NCI-H1048 (cell line): ENCODE data around the gene HEY2.
"Not testable (repeated sequence)": the region's sequence is repeated elsewhere in the genome, so short reads cannot be mapped to it uniquely, and the experiment has no call there.

Experiments
- DNase-seq: peaks from one replicate; lab custom pipeline; 2025; lab: John Stamatoyannopoulos, UW

HEY2 gene

DNA sequence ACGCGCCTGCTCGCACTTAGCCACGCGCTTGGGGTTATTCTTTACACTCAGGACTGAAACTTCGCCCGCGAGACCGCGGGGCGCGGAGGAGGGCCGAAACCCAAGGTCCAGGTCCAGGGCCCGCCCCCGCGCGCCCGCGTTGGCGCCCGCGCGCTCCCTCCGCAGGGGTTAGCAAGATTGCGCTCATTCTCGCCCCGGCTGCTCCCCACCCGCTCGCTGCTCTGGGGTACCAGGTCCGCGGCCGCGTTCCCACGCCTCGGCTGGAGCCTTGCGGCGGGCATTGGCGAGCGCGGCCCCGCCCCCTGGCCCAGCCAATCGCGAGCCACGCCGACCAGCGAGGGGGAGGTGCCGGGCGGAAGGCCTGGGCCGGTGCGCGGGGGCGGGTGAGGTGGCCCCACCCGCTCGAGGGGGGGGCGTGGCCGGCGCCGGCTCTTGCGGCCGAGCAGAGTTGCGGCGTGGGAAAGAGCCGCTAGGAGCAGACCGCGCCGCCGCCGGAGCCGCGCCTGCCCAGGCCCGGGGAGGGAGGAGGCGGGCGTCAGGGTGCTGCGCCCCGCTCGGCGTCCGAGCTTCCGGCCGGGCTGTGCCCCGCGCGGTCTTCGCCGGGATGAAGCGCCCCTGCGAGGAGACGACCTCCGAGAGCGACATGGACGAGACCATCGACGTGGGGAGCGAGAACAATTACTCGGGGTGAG is at the start of gene HEY2:
HEY2 (plus strand) TSS at position 460 of the 692 bp plus-strand sequence; CDS start at position 605, 145 bp downstream.
- peak; percentile 81 for DNase-seq

DNA sequence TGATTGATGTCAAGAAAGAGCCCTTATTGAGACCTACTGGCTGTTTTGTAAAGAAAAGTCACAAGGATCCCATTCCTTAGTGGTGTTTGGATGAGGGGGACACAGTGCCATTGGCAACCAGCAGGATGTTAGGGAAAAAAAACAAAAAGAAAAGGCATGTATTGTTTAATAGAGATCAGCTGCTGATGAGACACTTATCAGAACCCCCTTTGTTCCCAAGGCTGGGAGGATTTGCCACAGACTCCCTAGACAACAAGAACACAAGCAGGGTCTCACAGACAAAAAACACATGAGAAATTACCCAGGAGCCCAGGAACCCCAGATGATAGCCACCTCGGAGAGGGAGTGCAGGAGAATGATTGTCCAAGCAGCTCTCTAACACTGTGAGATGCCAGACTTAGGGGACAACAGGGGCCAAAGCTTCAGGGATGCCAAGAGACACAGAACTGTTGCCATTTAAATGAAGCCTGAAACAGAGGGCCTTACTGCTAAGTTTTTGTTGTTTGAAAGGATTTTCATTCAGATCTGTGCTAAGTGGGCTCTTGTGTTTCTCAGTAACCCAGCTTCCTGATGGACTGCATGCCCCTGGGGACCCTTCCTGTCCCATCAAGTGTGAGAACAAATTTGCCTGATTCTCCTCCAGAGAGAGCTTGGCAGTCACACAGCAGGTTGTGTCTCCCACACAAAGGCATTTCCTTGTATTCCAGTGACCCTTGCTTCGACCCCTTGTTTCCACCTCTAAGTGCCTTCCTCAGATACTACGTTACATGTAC is 48.7 kb upstream of the HEY2 start:
- no peak for DNase-seq

DNA sequence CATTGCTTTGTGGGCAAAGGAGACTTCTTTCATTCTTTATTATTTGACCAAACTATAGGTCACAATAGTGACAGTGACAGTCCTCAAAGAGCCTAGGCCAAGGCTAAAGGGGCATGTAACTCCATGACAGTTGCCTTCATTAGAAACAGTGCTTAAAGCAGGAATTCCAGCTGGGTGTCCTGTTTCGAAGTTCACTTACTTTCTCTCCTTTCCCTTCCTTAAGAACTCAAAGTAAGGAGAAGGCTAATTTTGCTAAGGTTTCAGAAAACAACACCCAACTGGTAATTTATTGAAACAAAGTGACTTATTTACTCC is 48.1 kb upstream of the HEY2 start:
- DNase-seq = no peak

- DNase-seq = not testable (repeated sequence)
These were observed 45.5 kb upstream of the HEY2 start for GRCh38 chr6:125703882-125704281.

GRCh38 chr6:125707615-125708243 is 41.7 kb upstream of the HEY2 start:
- DNase-seq = no peak

GRCh38 chr6:125711013-125711675 is 38.3 kb upstream of the HEY2 start:
- DNase-seq = no peak

GRCh38 chr6:125714441-125715090 is 34.9 kb upstream of the HEY2 start:
- DNase-seq = no peak

DNA sequence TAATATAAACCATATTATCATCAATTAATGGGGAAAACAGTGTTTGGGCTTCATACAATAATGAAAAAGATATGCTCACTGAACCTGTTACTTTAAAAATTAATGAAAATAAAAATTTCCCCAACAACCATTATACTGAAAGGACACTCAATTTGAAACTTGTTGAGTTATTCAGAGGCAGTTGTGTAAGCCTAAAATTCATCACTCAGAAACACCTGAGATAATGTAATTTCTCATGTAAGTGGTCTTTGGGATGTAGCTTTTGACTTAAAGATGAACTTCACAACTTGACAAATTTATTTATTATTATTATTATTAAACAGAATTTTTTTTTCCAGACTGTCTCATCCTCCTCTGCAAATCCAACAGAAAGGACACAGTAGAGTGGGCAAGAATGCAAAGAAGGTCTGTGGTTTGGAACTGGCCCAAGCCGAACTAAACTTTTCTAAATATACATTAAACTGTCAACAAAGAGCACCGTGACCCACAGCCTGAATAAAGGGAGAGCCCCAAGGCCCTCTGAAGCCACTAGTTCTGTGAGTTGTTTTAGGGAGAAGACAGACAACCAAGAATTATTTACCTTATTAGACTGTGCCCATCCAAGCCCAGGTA is 32.2 kb upstream of the HEY2 start:
- DNase-seq = no peak

GRCh38 chr6:125718109-125718508 is 31.3 kb upstream of the HEY2 start:
- DNase-seq = no peak

GRCh38 chr6:125722886-125723285 is 26.5 kb upstream of the HEY2 start:
- no peak for DNase-seq

DNA sequence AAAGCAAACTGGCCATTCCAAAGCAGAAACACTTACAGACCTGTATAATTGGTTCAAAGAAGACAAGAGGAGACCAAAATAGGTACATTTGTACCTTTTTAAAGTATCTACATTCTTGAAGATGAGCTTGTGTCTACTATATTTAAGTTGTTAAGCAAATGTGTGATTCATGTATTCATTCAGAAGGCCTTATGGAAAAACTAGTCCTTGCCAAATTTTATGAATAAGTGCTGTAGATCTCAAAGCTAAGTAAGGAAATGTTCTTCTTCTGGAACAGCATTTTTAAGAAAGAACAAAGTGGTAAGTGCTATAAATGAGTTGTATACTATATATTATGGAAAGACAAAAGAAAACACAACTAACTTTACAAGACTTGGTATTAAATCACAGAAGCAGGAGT is 22.2 kb upstream of the HEY2 start:
- DNase-seq = no peak

DNA sequence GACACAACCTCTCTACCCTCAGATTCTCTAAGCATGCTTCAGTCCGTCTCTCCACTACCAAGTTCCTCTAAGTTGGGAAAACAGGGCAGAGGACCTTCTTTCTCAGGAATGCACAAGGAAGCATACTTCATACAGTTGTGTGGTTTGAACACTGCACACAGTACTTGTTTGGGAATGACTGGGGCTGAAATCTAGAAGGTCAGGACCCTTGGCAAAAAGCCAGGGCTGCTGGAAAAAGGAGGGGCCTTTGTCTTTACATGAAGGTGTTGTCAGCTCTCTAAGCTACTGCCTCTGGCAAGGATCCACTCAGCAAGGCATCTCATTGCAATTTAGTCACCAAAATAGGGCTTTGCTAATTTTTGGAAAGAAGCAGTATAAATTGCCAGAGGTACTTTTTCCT is 20.7 kb upstream of the HEY2 start:
- DNase-seq = no peak

GRCh38 chr6:125729983-125730382 is 19.4 kb upstream of the HEY2 start:
- no peak for DNase-seq

DNA sequence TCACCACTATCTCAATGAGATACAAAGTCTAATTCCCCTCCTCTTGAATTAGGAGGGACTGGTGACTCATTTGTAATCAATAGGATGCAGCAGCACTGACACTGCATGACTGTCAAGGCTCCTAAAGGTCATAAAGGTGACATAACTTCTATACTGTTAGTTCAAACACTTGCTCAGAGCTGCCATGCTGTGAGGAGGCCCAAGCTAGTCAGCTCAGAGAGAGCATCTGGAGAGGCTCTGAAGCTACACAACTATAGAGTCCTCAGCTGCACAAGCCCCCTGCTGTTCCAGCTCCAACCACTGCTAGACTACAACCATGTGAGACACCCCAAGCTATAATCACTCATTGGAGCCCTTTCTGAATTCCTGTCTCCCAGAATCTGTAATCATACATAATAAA is 17.0 kb upstream of the HEY2 start:
- DNase-seq = no peak

DNA sequence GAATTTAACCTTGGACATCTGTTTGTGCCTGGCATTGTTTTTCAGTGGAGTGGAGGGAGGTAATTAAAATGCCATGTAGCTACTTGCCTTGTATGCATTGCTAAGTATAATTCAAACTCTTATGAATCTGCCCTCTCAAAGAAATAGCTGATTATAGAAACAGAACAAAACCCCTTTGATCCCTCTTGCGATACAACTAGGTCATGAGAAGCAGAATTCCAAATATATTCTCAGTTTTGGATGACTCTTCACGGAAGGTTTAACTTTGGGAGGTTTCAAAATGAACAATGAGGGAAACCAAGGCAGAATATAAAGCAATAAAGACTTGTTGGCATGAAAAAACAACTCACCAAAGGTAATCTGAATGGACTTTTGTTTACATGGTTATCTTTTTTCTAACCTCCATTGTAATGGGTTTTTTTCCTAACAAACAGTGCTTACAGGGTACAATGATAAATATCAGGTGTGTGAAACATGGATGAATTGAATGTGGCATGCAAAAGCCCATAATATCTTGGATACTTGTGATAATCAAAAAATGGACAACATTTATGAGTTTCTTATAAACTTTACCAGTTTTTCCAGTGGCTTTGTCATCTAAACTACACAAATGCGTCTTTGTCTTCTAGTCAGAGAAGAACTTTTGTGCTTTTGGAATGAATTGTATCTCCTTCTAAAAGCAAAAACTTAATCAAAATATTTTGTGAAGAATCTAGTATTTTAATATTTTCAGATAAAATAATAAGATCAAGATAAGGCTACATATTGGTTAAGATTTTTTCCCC is 15.7 kb upstream of the HEY2 start:
- no peak for DNase-seq

- no peak for DNase-seq
These were observed 11.2 kb upstream of the HEY2 start for GRCh38 chr6:125738276-125738675.

DNA sequence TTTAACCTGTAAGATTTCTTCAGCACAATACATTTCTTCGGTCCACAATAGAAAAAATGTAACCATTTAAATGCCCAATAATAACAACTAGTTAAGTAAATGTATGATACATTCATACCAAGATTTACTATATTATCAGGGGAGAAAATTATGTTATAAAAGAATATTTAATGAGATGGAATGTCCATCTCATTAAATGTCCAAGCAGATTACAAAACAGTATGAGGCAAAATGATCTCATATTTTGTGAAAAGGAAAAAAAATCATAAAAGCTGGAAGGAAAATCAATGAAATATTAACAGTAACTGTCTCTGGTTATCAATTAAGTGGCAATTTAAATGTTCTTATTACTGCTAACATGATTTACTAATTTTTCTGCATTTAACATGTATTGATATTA is 10.1 kb upstream of the HEY2 start:
- no peak for DNase-seq

DNA sequence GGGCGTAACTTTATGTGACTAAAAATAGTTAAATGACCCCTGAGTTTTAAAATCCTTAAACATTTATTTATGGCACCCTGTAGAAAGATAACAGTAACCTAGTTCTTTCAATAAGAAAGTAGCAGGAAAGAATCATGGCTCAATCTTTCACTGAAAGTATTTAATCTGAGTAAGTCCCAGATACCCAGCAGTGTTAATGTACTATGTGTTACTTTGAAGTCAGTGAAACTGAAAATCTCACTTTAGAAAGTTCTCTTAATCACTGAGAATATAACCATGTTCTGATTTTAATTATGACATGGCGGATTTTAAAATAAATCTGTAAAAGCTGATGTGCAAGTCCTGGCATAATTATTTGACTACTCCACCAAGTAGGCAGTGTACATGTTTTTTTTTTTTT is 8.1 kb upstream of the HEY2 start:
- DNase-seq = no peak

DNA sequence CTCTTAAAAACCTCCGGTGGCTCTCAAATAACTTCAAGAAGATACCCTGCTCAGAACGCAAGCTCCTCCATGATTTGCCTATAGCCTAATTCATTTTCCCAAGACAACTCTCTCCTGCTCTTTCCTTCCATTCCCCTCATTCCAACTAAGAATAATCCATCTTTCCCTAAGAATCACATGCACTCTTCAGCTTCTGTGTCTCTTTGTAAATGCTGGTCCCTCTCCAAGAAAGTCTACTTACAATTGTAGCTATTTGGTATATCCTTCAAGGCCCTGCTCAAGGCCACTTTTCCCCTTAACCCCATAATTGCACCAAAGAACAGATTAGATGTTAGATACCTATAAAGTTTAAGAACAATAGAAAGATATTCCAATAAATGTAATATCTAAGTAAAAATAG is 7.4 kb upstream of the HEY2 start:
- DNase-seq = no peak

GRCh38 chr6:125742464-125743120 is 6.8 kb upstream of the HEY2 start:
- DNase-seq = no peak

DNA sequence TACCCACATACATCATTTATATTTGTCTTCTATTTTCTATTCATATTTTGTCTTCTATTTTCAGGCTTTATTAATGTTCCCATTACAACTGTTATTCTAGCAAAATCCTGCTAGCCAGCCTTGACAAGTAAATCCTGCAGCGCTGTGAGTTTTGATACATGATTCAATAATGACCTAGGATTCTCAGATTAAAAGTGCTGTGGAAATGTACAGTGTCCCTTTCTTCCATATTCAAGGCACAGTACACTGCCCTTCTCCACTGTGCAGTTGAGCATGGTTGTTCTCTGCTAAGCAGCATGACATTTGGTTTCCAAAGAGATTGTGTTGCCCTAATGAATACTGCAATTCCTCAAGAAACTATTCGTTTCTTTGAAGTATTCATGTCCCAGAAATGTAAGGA is 5.8 kb upstream of the HEY2 start:
- no peak for DNase-seq
